Calu3 (cell line): ENCODE data around the gene GRAMD1B. TPM values are rescaled to one million over a fixed set of nuclear protein-coding genes. Genes with fewer than 3 reads are reported as not detected.

Experiments used
- BruUV-seq: library from RNA; stranded (reverse); fragments of 400-500 nt; replicated peaks from 2 replicates; lab custom pipeline; 2021; lab: Mats Ljungman, UMichigan
- CTCF ChIA-PET: fragments of 300-600 bp; sonication (Branson Sonifier 250); formaldehyde crosslinking; loops from one replicate; lab custom pipeline; 2022; ENCODE audit warnings: antibody characterized with exemption; lab: Charles Lee
- DNase-seq: peaks from one replicate; pipeline ENCODE4 v3.0.0; 2022
- H3K27ac Mint-ChIP-seq: one replicate; pipeline ENCODE4 v1.8.0; 2022; ENCODE audit warnings: mixed read lengths; ENCODE audit not compliant: unreplicated experiment
- H3K27me3 Mint-ChIP-seq: one replicate; pipeline ENCODE4 v1.8.0; 2022; ENCODE audit warnings: mixed read lengths; ENCODE audit not compliant: unreplicated experiment
- H3K36me3 Mint-ChIP-seq: one replicate; pipeline ENCODE4 v1.8.0; 2022; ENCODE audit warnings: mild to moderate bottlenecking, moderate library complexity, mixed read lengths; ENCODE audit not compliant: insufficient read depth, unreplicated experiment
- H3K4me1 Mint-ChIP-seq: one replicate; pipeline ENCODE4 v1.8.0; 2022; ENCODE audit warnings: mild to moderate bottlenecking, low read depth, mixed read lengths; ENCODE audit not compliant: unreplicated experiment
- H3K4me3 Mint-ChIP-seq: one replicate; pipeline ENCODE4 v1.8.0; 2022; ENCODE audit warnings: mild to moderate bottlenecking, low read depth, moderate library complexity, mixed read lengths; ENCODE audit not compliant: unreplicated experiment
- H3K9me3 Mint-ChIP-seq: one replicate; pipeline ENCODE4 v1.8.0; 2022; ENCODE audit warnings: low read depth, mixed read lengths; ENCODE audit not compliant: unreplicated experiment
- intact Hi-C: fragments of 100-400 bp; cut with micrococcal nuclease; formaldehyde crosslinking; loops from one replicate; pipeline ENCODE4 v1.10.0; 2022; ENCODE audit not compliant: unreplicated experiment
- total RNA-seq: library from RNA; stranded (reverse); gene quantifications from 2 replicates; pipeline ENCODE4 v1.2.3, GENCODE V29; 2022
- TF ChIP-seq, protein P1 (sequence below): fragments of 200-600 bp; IDR thresholded peaks from one replicate; pipeline ENCODE4 v1.8.0; 2022; ENCODE audit warnings: antibody characterized with exemption; ENCODE audit not compliant: unreplicated experiment

Gene GRAMD1B
- total RNA-seq, 1 experiment from 2014 or later = 5.9 TPM

- no peaks in the 10 kb centered on the region for H3K9me3 Mint-ChIP-seq
- TF ChIP-seq, protein P1, sequence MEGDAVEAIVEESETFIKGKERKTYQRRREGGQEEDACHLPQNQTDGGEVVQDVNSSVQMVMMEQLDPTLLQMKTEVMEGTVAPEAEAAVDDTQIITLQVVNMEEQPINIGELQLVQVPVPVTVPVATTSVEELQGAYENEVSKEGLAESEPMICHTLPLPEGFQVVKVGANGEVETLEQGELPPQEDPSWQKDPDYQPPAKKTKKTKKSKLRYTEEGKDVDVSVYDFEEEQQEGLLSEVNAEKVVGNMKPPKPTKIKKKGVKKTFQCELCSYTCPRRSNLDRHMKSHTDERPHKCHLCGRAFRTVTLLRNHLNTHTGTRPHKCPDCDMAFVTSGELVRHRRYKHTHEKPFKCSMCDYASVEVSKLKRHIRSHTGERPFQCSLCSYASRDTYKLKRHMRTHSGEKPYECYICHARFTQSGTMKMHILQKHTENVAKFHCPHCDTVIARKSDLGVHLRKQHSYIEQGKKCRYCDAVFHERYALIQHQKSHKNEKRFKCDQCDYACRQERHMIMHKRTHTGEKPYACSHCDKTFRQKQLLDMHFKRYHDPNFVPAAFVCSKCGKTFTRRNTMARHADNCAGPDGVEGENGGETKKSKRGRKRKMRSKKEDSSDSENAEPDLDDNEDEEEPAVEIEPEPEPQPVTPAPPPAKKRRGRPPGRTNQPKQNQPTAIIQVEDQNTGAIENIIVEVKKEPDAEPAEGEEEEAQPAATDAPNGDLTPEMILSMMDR = no peak
- H3K27ac Mint-ChIP-seq = no peak overlapping the region
- CTCF ChIA-PET = no interaction called here
- no peaks in the 10 kb centered on the region for H3K4me1 Mint-ChIP-seq
- peaks cover 44% of the 10 kb centered on the region for H3K27me3 Mint-ChIP-seq
- no TSS peak for BruUV-seq
- H3K4me3 Mint-ChIP-seq = no peak overlapping the region
- DNase-seq = no peak
- intact Hi-C loops = no loop called here
- no peaks in the 10 kb centered on the region for H3K36me3 Mint-ChIP-seq
Measured at GRCh38 chr11:123527526-123527925, 97.5 kb downstream of the GRAMD1B start.

- no peak for DNase-seq
- H3K4me1 Mint-ChIP-seq = no peaks in the 10 kb centered on the region
- H3K27ac Mint-ChIP-seq = no peak overlapping the region
- intact Hi-C loops = no loop called here
- BruUV-seq = no TSS peak
- H3K36me3 Mint-ChIP-seq = no peaks in the 10 kb centered on the region
- no peaks in the 10 kb centered on the region for H3K9me3 Mint-ChIP-seq
- peaks cover 44% of the 10 kb centered on the region for H3K27me3 Mint-ChIP-seq
- TF ChIP-seq, protein P1 = no peak
- CTCF ChIA-PET = no interaction called here
- no peak overlapping the region for H3K4me3 Mint-ChIP-seq
Measured at GRCh38 chr11:123527947-123528346, 97.9 kb downstream of the GRAMD1B start.

- Mint-ChIP-seq H3K9me3 (no peaks in the 10 kb centered on the region), H3K27me3 (peaks cover 40% of the 10 kb centered on the region), H3K27ac (no peak overlapping the region), H3K36me3 (no peaks in the 10 kb centered on the region), H3K4me1 (no peaks in the 10 kb centered on the region), H3K4me3 (no peak overlapping the region)
- DNase-seq = no peak
- intact Hi-C loops = no loop called here
- TF ChIP-seq, protein P1 = no peak
- CTCF ChIA-PET = no interaction called here
- BruUV-seq = no TSS peak
Measured at GRCh38 chr11:123531325-123531724, 101.3 kb downstream of the GRAMD1B start.

GRCh38 chr11:123532131-123532530, 102.1 kb downstream of the GRAMD1B start:
- peaks cover 36% of the 10 kb centered on the region for H3K27me3 Mint-ChIP-seq
- H3K27ac Mint-ChIP-seq = no peak overlapping the region
- BruUV-seq = no TSS peak
- no peaks in the 10 kb centered on the region for H3K9me3 Mint-ChIP-seq
- intact Hi-C loops = no loop called here
- no peaks in the 10 kb centered on the region for H3K36me3 Mint-ChIP-seq
- CTCF ChIA-PET = no interaction called here
- TF ChIP-seq, protein P1 = no peak
- no peak overlapping the region for H3K4me3 Mint-ChIP-seq
- no peaks in the 10 kb centered on the region for H3K4me1 Mint-ChIP-seq
- DNase-seq = no peak
